Stomach (tissue), 4 donors: ENCODE results near the gene COBL.

Experiments
- EP300 ChIP-seq: sonication (generic); formaldehyde crosslinking; IDR thresholded peaks from one replicate; pipeline ENCODE4 v1.6.1; 2017; ENCODE audit warnings: antibody characterized with exemption
- POLR2A ChIP-seq, 4 donors: fragments of 450-650 bp; IDR thresholded peaks; one replicate each; pipeline ENCODE4 v1.6.1; 2016; ENCODE audit warnings: antibody characterized with exemption in 4 of 4, control low read depth in 2 of 4, mild to moderate bottlenecking in 1 of 4, moderate library complexity in 1 of 4
- POLR2AphosphoS5 ChIP-seq, 3 donors: sonication (generic); formaldehyde crosslinking; IDR thresholded peaks; one replicate each; pipeline ENCODE4 v1.6.1; 2016; ENCODE audit warnings: antibody characterized with exemption in 3 of 3
- TF ChIP-seq, protein P1 (sequence below), 7 experiments: fragments of 450-650 bp in 4 of 7; fragments of 200-600 bp in 3 of 7; sonication (generic) in 3 of 7; IDR thresholded peaks; one replicate each; pipeline ENCODE4 v1.5.1; 2016 to 2019; ENCODE audit warnings: antibody characterized with exemption in 7 of 7, control low read depth in 2 of 7, mild to moderate bottlenecking in 1 of 7

- TF ChIP-seq POLR2A (IDR thresholded peaks at IDR 0.05): no peak
- TF ChIP-seq, protein P1, sequence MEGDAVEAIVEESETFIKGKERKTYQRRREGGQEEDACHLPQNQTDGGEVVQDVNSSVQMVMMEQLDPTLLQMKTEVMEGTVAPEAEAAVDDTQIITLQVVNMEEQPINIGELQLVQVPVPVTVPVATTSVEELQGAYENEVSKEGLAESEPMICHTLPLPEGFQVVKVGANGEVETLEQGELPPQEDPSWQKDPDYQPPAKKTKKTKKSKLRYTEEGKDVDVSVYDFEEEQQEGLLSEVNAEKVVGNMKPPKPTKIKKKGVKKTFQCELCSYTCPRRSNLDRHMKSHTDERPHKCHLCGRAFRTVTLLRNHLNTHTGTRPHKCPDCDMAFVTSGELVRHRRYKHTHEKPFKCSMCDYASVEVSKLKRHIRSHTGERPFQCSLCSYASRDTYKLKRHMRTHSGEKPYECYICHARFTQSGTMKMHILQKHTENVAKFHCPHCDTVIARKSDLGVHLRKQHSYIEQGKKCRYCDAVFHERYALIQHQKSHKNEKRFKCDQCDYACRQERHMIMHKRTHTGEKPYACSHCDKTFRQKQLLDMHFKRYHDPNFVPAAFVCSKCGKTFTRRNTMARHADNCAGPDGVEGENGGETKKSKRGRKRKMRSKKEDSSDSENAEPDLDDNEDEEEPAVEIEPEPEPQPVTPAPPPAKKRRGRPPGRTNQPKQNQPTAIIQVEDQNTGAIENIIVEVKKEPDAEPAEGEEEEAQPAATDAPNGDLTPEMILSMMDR (IDR thresholded peaks at IDR 0.05): no peak
- no peak for TF ChIP-seq POLR2AphosphoS5 (IDR thresholded peaks at IDR 0.05)
- no peak for TF ChIP-seq EP300
These were observed 27.6 kb downstream of the COBL start for GRCh38 chr7:51288896-51289622.
